ENCODE measurements around the gene EMC8. TPM values are rescaled to one million over a fixed set of nuclear protein-coding genes. Genes with fewer than 3 reads are reported as not detected.

The EMC8 gene
- total RNA-seq, 4 donors from 2014 or later, result 11.8 to 26.6 (median 16.7) TPM

GRCh38 chr16:85829751-85830445 lies 30.6 kb upstream of the EMC8 start:
- Histone ChIP-seq H3K4me3 (no peak overlapping the region), H3K27me3 (no peaks in the 10 kb centered on the region), H3K27ac (no peak overlapping the region), H3K4me1 (no peaks in the 10 kb centered on the region), H3K9me3 (no peaks in the 10 kb centered on the region), H3K36me3 (no peaks in the 10 kb centered on the region)
- intact Hi-C loops (cut with DNase I; ENCODE audit: low total_unique reads), result no loop called here
- TF ChIP-seq CTCF (IDR thresholded peaks at IDR 0.05) (no peak), POLR2A (IDR thresholded peaks at IDR 0.05) (no peak)
- no peak for DNase-seq

- intact Hi-C loops (cut with DNase I; ENCODE audit: low total_unique reads), result no loop called here
- H3K9me3 ChIP-seq, result no peaks in the 10 kb centered on the region
- no peaks in the 10 kb centered on the region for H3K27me3 ChIP-seq
- no peak for TF ChIP-seq POLR2A (IDR thresholded peaks at IDR 0.05)
- no peak for TF ChIP-seq CTCF (IDR thresholded peaks at IDR 0.05)
- no peaks in the 10 kb centered on the region for H3K36me3 ChIP-seq
- no peak overlapping the region for H3K27ac ChIP-seq
- H3K4me1 ChIP-seq, result no peaks in the 10 kb centered on the region
- no peak overlapping the region for H3K4me3 ChIP-seq
- no peak for DNase-seq
Measured at GRCh38 chr16:85829171-85829719, 29.9 kb upstream of the EMC8 start.

- Histone ChIP-seq H3K27ac (no peak overlapping the region), H3K4me3 (no peak overlapping the region), H3K36me3 (no peaks in the 10 kb centered on the region), H3K9me3 (no peaks in the 10 kb centered on the region), H3K27me3 (no peaks in the 10 kb centered on the region), H3K4me1 (no peaks in the 10 kb centered on the region)
- intact Hi-C loops (cut with DNase I; ENCODE audit: low total_unique reads), result no loop called here
- TF ChIP-seq POLR2A (IDR thresholded peaks at IDR 0.05), result no peak
- TF ChIP-seq CTCF (IDR thresholded peaks at IDR 0.05), result no peak
- DNase-seq, result no peak
Measured at GRCh38 chr16:85828166-85828565, 28.8 kb upstream of the EMC8 start.

GRCh38 chr16:85826686-85827247 lies 27.4 kb upstream of the EMC8 start:
- no peak for TF ChIP-seq CTCF (IDR thresholded peaks at IDR 0.05)
- TF ChIP-seq POLR2A (IDR thresholded peaks at IDR 0.05), result no peak
- intact Hi-C loops (cut with DNase I; ENCODE audit: low total_unique reads), result no loop called here
- no peaks in the 10 kb centered on the region for H3K27me3 ChIP-seq
- DNase-seq, result no peak
- H3K4me3 ChIP-seq, result no peak overlapping the region
- no peaks in the 10 kb centered on the region for H3K36me3 ChIP-seq
- H3K27ac ChIP-seq, result no peak overlapping the region
- H3K4me1 ChIP-seq, result no peaks in the 10 kb centered on the region
- H3K9me3 ChIP-seq, result no peaks in the 10 kb centered on the region

GRCh38 chr16:85825326-85825725 lies 26.0 kb upstream of the EMC8 start:
- DNase-seq, result no peak
- no peaks in the 10 kb centered on the region for H3K4me1 ChIP-seq
- intact Hi-C loops (cut with DNase I; ENCODE audit: low total_unique reads), result no loop called here
- H3K9me3 ChIP-seq, result no peaks in the 10 kb centered on the region
- H3K4me3 ChIP-seq, result no peak overlapping the region
- no peaks in the 10 kb centered on the region for H3K27me3 ChIP-seq
- no peak overlapping the region for H3K27ac ChIP-seq
- TF ChIP-seq POLR2A (IDR thresholded peaks at IDR 0.05) (no peak), CTCF (IDR thresholded peaks at IDR 0.05) (no peak)
- H3K36me3 ChIP-seq, result no peaks in the 10 kb centered on the region

Measured in uterus (tissue), 4 donors.